ENCODE measurements around the gene LCN10.
"Not testable (repeated sequence)": the region's sequence is repeated elsewhere in the genome, so short reads cannot be mapped to it uniquely, and the experiment has no call there.

LCN10 gene

GRCh38 chr9:136771907-136772415 is 29.2 kb upstream of the LCN10 start:
- no peak for DNase-seq (ENCODE audit: low read depth)

- DNase-seq (ENCODE audit: low read depth) = no peak
Measured at GRCh38 chr9:136769710-136770191, 27.0 kb upstream of the LCN10 start.

DNA sequence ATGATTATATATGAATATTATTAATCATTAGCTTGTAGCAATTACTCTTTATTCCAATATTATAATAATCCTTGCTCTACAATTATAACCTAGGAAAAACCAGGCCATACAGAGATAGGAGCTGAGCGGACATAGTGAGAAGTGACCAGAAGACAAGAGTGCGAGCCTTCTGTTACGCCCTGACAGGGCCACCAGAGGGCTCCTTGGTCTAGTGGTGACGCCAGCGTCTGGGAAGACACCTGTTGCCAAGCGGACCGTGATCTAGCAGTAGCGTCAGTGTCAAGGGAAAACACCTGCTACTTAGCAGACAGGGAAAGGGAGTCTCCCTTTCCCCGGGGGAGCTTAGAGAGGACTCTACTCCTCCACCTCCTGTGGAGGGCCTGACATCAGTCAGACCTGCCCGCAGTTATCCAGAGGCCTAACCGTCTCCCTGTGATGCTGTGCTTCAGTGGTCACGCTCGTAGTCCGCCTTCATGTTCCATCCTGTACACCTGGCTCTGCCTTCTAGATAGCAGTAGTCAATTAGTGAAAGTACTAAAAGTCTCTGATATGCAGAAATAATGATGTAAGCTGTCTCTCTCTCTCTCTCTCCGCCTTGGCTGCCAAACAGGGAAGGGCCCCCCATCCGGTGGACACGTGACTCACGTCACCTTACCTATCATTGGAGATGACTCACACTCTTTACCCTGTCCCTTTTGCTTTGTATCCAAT is 23.8 kb upstream of the LCN10 start:
- not testable (repeated sequence) for DNase-seq (ENCODE audit: low read depth)

DNA sequence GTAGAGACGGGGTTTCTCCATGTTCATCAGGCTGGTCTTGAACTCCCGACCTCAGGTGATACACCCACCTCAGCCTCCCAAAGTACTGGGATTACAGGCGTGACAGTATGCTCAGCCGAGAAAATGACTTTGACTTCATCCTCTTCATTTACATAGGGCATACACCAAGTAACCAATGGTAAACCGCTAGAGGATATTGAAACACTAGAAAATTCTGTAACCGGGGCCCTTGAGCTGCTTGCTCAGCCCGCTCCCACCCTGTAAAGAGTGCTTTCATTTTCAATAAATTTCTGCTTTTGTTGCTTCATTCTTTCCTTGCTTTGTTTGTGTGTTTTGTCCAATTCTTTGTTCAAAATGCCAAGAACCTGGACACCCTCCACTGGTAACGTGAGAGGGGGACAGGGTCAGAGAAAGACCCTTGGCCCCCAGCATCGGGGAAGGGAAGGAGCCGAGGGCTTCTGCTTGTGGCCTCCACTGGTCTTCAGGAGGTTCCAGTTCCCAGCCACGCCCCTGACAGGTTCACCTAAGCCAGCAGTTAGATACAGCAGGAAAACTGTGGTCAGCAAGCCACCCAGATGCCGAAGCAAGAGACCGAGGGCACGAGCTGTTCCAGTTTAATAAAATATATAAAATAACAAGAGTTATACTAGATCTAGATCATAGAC is 23.1 kb upstream of the LCN10 start:
- not testable (repeated sequence) for DNase-seq (ENCODE audit: low read depth)

GRCh38 chr9:136765041-136765440 is 22.3 kb upstream of the LCN10 start:
- no peak for DNase-seq (ENCODE audit: low read depth)

DNA sequence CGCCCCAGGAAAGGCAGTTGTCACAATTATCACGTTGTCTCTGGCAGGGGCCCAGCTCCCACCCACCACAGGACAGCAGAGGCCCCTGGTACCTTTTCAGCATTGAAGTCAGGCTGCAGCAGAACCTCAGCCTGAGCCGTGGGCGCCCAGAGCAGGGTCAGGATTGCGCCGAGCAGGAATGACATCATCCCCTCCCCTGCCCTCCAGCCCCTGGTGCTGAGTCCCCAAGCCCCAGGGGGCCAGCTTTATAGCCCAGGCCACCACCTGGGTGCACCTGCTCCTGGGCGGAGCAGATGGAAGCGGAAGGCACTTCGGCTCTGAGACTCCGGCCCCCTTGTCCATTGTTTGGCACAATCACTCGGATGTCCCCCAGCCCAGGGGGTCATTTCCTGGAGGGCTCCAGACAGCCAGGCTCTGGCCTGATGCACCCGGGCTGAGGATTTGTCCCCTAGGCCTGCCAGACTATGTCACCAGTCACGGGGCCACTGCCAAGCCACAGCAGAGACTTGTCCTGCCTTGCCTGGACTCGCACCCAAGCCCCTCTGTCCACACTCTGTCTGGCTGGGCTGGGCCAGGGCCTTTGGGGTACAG is 21.7 kb upstream of the LCN10 start, which contains the start of gene LCN15:
LCN15 (minus strand) TSS at position 218 of the 591 bp plus-strand sequence; CDS start at position 188, 30 bp downstream.
- no peak for DNase-seq (ENCODE audit: low read depth)

DNA sequence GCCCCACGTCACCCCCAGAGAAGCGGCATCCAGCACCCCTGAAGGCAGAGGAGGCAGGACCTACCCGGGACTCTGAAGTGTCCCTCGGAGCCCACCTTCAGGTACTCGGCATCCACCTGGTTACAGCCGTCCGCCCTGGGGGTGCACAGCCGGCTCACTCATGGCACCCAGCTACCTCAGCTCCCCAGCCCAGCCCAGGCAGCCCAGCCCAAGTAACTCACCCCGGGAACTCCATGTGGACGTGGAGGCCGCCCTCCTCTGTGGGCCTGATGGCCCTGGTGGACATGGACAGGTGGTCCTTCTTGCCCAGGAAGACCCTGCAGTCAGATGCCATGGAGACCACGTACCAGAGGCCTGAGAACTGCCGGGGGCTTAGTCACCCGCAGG is 20.9 kb upstream of the LCN10 start:
- DNase-seq (ENCODE audit: low read depth) = no peak

GRCh38 chr9:136762915-136763648 is 20.3 kb upstream of the LCN10 start:
- DNase-seq (ENCODE audit: low read depth) = no peak

DNA sequence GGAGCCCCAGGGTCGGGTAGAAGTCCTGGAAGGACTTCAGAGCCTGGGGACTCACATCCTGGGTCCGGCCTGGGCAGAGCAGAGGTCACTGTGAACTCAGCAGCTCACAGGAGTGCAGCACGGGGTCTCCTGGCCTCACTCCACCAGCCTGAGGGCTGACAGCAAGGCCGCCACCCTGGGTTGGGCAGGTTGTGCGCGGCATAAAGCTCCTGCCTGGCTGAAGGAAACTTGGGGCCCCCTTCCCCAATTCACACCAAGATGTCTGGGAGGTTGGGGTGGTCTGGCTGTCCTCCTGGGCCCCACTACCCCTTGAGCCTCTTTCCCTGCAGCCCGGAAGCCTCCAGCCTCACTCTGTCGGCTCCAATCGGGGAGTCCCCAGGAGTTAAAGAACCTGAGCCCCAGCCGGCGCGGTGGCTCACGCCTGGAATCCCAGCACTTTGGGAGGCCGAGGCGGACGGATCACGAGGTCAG is 19.5 kb upstream of the LCN10 start:
- DNase-seq (ENCODE audit: low read depth) = no peak

- no peak for DNase-seq (ENCODE audit: low read depth)
Measured at GRCh38 chr9:136761545-136761981, 18.8 kb upstream of the LCN10 start.

GRCh38 chr9:136760834-136761544 is 18.2 kb upstream of the LCN10 start:
- DNase-seq (ENCODE audit: low read depth) = peak; percentile 35

DNA sequence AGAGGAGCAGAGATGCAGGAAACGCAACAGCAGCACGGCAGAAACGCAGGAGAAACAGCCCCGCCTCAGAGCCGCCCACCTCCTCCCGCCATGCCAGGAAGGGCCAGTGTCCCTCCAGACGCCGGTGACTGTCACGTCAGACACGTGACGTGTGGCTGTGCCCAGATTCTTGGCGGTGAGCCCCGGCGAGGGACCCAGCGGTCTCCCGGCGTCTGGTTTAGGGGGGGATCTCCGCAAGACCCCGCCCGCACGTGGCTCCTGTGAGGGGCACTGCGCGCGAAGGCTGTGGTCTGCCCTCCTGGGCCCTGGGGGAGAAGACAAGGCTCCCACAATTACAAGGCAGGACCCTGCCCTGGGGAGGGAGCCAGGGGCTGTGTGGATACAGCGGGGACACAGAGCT is 17.7 kb upstream of the LCN10 start:
- DNase-seq (ENCODE audit: low read depth) = no peak

DNA sequence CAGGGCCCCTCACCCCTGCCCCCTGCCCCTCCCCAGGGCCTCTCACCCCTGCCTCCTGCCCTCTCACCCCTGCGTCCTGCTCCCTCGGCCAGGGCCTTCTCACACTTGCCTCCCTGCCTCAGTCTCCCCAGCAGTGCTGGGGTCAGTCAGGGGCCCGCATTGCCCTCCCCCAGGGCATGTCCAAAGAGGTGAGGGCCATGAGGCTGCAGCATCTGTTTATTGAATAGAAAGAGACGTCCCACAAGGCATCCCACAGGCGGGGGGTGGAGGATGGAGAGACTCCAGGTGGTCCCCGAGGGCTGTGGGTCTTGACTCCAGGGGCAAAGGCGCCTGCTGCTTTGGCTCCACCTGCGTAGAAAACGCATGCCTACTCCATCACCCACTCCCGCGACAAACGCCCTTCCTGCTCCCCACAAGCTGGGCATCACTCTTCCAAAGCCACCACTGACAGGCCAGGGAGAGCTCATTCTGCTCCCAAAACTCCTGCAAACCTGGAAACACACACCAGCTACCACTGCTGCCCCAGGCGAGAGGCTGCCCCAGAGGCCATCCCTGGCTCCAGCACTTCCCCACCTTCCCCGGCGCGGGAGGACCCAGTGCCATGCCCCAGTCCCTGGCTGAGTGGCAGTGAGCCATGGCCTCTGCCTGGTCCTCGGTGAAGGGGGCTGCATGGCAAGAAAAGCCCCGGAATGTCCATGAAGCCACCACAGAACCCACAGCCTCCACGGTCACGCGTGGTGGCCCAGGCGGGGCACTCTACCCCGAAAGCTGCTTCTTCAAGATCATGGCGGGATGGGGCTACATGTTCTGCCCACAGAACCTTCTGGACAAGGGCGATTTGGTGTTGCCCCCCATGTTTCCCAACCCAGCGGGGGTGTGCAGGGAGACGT is 16.9 kb upstream of the LCN10 start:
- DNase-seq (ENCODE audit: low read depth) = no peak

GRCh38 chr9:136759001-136759400 is 16.3 kb upstream of the LCN10 start:
- no peak for DNase-seq (ENCODE audit: low read depth)

DNA sequence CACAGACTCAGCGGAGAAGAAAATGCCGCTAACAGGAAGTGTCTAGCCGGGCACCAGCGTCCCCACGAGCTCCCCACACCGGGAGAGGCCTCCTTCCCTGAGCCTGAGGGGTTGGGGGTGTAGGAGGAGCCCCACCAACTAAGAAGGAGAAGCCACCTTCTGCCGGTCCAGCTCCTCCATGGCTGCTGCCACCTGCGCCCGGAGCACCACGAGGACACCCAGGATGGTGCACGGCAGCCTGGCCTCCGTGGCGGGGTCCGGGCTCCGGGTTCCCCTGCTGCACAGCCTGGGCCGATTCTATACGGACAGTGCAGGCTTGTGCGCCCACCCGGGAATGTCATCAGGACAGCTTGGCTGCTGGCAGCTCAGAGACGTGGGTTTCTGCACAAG is 15.0 kb upstream of the LCN10 start:
- no peak for DNase-seq (ENCODE audit: low read depth)

GRCh38 chr9:136757328-136757727 is 14.6 kb upstream of the LCN10 start:
- no peak for DNase-seq (ENCODE audit: low read depth)

- no peak for DNase-seq (ENCODE audit: low read depth)
Measured at GRCh38 chr9:136756836-136757235, 14.1 kb upstream of the LCN10 start.

DNA sequence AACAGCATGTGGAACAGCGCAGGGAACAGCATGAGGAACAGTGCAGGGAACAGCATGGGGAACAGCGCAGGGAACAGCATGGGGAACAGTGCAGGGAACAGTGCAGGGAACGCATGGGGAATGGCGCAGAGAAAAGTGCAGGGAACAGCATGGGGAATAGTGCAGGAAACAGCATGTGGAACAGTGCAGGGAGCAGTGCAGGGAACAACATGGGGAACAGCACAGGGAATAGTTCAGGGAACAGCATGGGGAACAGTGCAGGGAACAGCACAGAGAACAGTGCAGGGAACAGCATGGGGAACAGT is 13.3 kb upstream of the LCN10 start:
- no peak for DNase-seq (ENCODE audit: low read depth)

- DNase-seq (ENCODE audit: low read depth) = not testable (repeated sequence)
Measured at GRCh38 chr9:136755302-136756133, 12.8 kb upstream of the LCN10 start.

Measured in fibroblast of the conjunctiva (primary cell).